Motor neuron (in vitro differentiated cells): ENCODE results near the gene RALA. TPM values are rescaled to one million over a fixed set of nuclear protein-coding genes. Genes with fewer than 3 reads are reported as not detected.
"Not testable (repeated sequence)": the region's sequence is repeated elsewhere in the genome, so short reads cannot be mapped to it uniquely, and the experiment has no call there.

Source experiments
- ATAC-seq, 8 experiments: fragments of 200-7000 bp; cut with Tn5 transposase; replicated peaks in 6 of 8; 2 replicates each; pipeline ENCODE4 v1.8.0; 2021; ENCODE audit warnings: mild to moderate bottlenecking in 8 of 8, moderate library complexity in 8 of 8
- H3K27ac ChIP-seq, 2 donors: fragments of 250-450 bp; sonication (Bioruptor Pico); 2 replicates each; pipeline ENCODE4 v1.9.0; 2021; ENCODE audit warnings: antibody characterized with exemption in 2 of 2, mild to moderate bottlenecking in 2 of 2, moderate library complexity in 1 of 2
- H3K4me1 ChIP-seq, 2 donors: fragments of 250-450 bp; sonication (Bioruptor Pico); replicated peaks in 1 of 2; 2 replicates each; pipeline ENCODE4 v1.6.1; 2021; ENCODE audit warnings: antibody characterized with exemption in 2 of 2, mild to moderate bottlenecking in 2 of 2, moderate library complexity in 1 of 2
- H3K4me3 ChIP-seq, 5 donors: fragments of 250-450 bp; sonication (Bioruptor Pico); 2 replicates each; pipeline ENCODE4 v1.9.0; 2021; ENCODE audit warnings: antibody characterized with exemption in 5 of 5, mild to moderate bottlenecking in 5 of 5, moderate library complexity in 4 of 5
- WGBS, 10 experiments: fragments of 450-650 bp; shearing (Covaris generic); methylation state at CpG; one replicate each; pipeline ENCODE4 v1.0.0; 2022; 5-methylcytosine and 5-hydroxymethylcytosine counted together
- in situ Hi-C, 9 experiments: fragments of 400-800 bp; cut with MboI; loops; one replicate each; pipeline ENCODE4 v1.15.0; 2021; ENCODE audit warnings: low sequenced_read_pairs in 9 of 9, low pct_unique_long_range_greater_than_20kb in 2 of 9; ENCODE audit not compliant: unreplicated experiment in 9 of 9
- total RNA-seq, 8 experiments: library from RNA; unstranded; fragments of 300-600 nt; gene quantifications; 2 replicates each; pipeline versions ENCODE4 v1.2.3 to v1.2.4, GENCODE V29; 2022

The RALA gene
- total RNA-seq, 8 experiments from 2014 or later, result 14.8 to 72.8 (median 30.4) TPM

DNA sequence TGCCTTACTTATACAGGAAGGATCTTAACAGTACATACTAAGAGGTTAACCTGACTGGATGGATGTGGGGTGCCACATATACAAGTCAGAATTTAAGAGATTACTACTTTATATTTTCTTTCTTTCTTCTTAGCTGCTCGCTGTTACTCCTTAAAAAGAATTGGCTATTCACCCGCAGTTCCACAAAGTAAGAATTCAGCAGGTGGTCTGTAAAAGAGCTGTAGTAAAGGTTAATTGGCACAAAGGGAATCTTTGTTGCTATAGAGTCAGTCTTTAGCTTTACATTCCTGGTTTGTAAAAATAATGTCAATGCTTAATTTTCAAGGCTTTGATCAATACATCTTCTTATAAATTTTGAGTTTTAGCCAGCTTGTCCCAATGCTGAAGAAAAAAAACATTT is 43.2 kb downstream of the RALA start:
- 14 to 100% (median 30%) methylated on average over 1 to 2 of the region's 2 CpGs; no CpG with 5 or more reads in 1 of the 10 experiments for WGBS, 10 experiments
- ATAC-seq, result no peak
- Histone ChIP-seq H3K27ac (no peak overlapping the region), H3K4me1 (peaks cover 10 to 16% of the 10 kb centered on the region in 2 donors), H3K4me3 (no peak overlapping the region)
- in situ Hi-C loops, result no loop called here

DNA sequence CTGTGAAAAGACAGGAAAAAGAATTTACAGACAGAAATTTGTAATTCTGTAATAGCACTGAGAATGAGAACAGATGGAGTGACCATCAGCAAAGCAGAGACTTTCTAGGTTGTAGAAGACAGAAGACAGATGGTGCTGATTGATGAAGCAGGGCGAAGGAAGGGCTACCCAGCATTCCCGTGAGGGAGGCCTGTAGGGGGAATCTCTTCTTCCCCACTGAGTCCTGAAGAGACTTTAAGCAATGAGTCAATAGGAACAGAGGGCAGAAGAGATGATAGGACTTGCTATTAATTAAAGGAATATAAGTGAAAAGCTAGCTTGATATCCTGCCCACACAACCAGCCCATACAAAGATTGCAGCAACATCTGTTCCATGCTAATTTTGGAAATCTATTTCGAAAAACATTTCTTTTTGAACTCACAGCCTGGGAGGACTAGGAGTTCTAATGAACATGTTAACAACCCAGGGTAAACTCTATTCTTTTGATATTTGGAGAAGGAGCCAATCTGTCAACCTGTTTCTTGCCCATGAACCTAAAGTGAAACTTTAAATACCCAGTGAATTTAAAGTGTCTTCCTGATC is 44.1 kb downstream of the RALA start:
- 0 to 71% (median 39%) methylated on average over 1 to 3 of the region's 3 CpGs; no CpG with 5 or more reads in 2 of the 10 experiments for WGBS, 10 experiments
- in situ Hi-C loops, result no loop called here
- Histone ChIP-seq H3K27ac (no peak overlapping the region), H3K4me3 (no peak overlapping the region), H3K4me1 (peaks cover 10 to 16% of the 10 kb centered on the region in 2 donors)
- ATAC-seq, result peak in 7 of 8 experiments; percentile 56 to 90 (median 67)

- not testable (repeated sequence) for H3K4me3 ChIP-seq
- peaks cover 10 to 16% of the 10 kb centered on the region in 2 donors for H3K4me1 ChIP-seq
- 80 to 100% (median 100%) methylated on average over 1 to 4 of the region's 4 CpGs; no CpG with 5 or more reads in 2 of the 10 experiments for WGBS, 10 experiments
These were observed 44.9 kb downstream of the RALA start for GRCh38 chr7:39668280-39668679.

DNA sequence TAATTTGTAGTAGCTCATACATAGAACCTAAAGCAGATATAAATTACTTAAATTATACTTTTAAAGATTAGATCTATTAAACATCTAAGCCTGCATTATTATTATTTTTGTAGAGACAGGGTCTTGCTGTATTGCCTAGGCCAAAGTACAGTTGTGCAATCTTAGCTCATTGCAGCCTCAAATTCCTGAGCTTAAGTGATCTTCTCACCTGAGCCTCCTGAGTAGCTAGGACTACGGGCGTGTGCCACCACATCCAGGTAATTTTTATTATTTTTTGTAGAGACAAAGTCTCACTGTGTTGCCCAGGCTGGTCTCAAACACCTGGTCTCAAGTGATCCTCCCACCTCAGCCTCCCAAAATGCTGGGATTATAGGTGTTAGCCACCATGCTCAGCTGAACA is 46.7 kb downstream of the RALA start:
- Histone ChIP-seq H3K4me3 (no peak overlapping the region), H3K4me1 (peaks cover 10 to 16% of the 10 kb centered on the region in 2 donors), H3K27ac (no peak overlapping the region)
- ATAC-seq, result no peak
- in situ Hi-C loops, result no loop called here
- 83 to 100% (median 100%) methylated on average over 1 to 2 of the region's 2 CpGs; no CpG with 5 or more reads in 2 of the 10 experiments for WGBS, 10 experiments

More at GRCh38 chr7:39668280-39668679, 44.9 kb downstream of the RALA start:
- H3K27ac ChIP-seq, in situ Hi-C loops: not testable (repeated sequence)
- ATAC-seq, result peak in 1 of 8 experiments; percentile 41

DNA sequence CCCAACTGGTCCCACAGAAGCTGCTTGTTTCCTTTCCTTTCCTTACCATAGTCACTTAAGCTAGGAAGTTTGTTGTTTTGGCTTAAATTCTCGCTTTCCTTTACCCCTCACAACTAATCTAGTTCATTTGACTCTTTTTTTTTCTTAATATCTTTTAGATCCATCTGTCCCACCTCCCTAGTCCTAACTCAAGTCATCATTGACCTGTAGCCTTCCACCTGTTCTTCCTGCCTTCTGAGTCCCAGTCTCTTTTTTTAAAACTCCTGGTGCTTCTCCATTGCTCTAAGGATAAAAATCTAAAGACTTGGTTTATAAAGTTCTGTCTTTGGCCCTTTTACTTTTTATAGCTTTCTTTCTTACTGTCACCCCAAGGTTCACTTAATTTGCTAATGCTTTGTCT is 47.6 kb downstream of the RALA start:
- 0 to 100% (median 0%) methylated on average over 1 of the region's 1 CpG; no CpG with 5 or more reads in 1 of the 10 experiments for WGBS, 10 experiments
- H3K4me1 ChIP-seq, result peaks cover 10 to 16% of the 10 kb centered on the region in 2 donors
- in situ Hi-C loops, result no loop called here
- H3K4me3 ChIP-seq, result no peak overlapping the region
- ATAC-seq, result no peak
- no peak overlapping the region for H3K27ac ChIP-seq

DNA sequence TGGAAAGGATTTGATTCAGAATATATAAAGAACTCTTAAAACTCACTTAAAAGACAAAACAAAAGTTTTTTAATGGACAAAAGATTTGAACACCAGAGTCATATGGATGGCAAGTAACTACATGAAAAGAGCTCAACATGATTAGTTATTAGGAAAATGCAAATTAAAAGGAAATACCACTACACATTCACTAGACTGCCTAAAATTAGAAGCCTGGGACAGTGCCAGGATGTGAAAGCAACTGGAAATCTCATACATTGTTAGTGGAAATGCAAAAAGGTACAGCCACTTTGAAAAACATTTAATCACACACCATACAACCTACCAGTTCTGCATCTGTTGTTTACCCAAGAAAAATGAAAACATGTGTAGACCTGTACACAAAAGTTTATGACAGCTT is 48.8 kb downstream of the RALA start:
- no peak overlapping the region for H3K4me3 ChIP-seq
- in situ Hi-C loops, result no loop called here
- H3K27ac ChIP-seq, result no peak overlapping the region
- ATAC-seq, result no peak
- H3K4me1 ChIP-seq, result peaks cover 6 to 7% of the 10 kb centered on the region in 2 donors

DNA sequence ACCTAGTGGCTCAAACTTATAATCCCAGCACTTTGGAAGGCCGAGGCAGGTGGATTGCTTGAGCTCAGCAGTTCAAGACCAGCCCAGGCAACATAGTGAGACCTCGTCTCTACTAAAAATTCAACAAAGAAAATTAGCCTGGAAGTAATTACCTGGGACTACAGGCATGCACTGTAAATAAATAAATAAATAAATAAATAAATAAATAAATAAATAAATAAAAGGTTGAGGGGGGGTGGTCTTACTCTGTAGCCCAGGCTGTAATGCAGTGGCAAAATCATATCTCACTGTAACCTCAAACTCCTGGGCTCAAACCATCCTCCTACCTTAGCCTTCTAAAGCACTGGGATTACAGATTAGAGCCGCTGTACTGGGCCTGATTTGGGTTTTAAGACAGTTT is 50.5 kb downstream of the RALA start:
- no peaks in the 10 kb centered on the region for H3K4me1 ChIP-seq
- no peak overlapping the region for H3K4me3 ChIP-seq
- no peak for ATAC-seq
- in situ Hi-C loops, result no loop called here
- WGBS, 10 experiments, result 92 to 100% (median 100%) methylated on average over 1 to 3 of the region's 3 CpGs
- no peak overlapping the region for H3K27ac ChIP-seq

DNA sequence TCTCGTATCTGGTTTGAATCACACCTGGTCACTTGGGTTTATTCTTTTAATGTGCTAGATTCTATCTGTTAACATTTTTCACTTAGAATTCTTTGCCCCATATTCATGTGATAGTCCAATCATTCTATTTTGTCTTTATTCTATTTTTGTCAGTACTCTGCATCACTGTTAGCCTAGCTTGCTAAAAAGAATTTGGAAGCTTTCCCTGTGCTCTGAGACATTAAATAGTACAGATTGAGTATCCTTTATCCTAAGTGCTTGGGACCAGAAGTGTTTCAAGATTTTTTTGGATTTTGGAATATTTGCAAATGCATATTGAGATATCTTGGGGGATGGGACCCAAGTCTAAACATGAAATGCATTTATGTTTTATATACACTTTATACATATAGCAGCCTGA is 51.0 kb downstream of the RALA start:
- WGBS, 10 experiments, result 94 to 100% (median 100%) methylated on average over 1 of the region's 1 CpG; no CpG with 5 or more reads in 4 of the 10 experiments
- in situ Hi-C loops, result no loop called here
- Histone ChIP-seq H3K27ac (no peak overlapping the region), H3K4me1 (no peaks in the 10 kb centered on the region), H3K4me3 (no peak overlapping the region)
- ATAC-seq, result peak in 1 of 8 experiments; percentile 34

GRCh38 chr7:39676346-39676745 is 53.0 kb downstream of the RALA start:
- in situ Hi-C loops, result no loop called here
- WGBS, 10 experiments, result 50 to 100% (median 100%) methylated on average over 1 to 2 of the region's 2 CpGs; no CpG with 5 or more reads in 1 of the 10 experiments
- ATAC-seq, result no peak
- H3K4me1 ChIP-seq, result no peaks in the 10 kb centered on the region
- H3K4me3 ChIP-seq, result no peak overlapping the region
- H3K27ac ChIP-seq, result no peak overlapping the region

- in situ Hi-C loops, result no loop called here
- Histone ChIP-seq H3K4me3 (no peak overlapping the region), H3K4me1 (peaks cover 0 to 4% of the 10 kb centered on the region in 2 donors), H3K27ac (no peak overlapping the region)
- WGBS, 10 experiments, result 61 to 97% (median 93%) methylated on average over 3 to 6 of the region's 6 CpGs; no CpG with 5 or more reads in 1 of the 10 experiments
- ATAC-seq, result no peak
These were observed 55.7 kb downstream of the RALA start for GRCh38 chr7:39678930-39679709.

- ATAC-seq, H3K4me1 ChIP-seq, H3K27ac ChIP-seq, in situ Hi-C loops, H3K4me3 ChIP-seq: not testable (repeated sequence)
- WGBS, 10 experiments, result 74 to 100% (median 95%) methylated on average over 2 to 4 of the region's 9 CpGs; no CpG with 5 or more reads in 4 of the 10 experiments
These were observed 56.5 kb downstream of the RALA start for GRCh38 chr7:39679874-39680273.

GRCh38 chr7:39681887-39682441 is 58.6 kb downstream of the RALA start:
- WGBS, 10 experiments, result 11 to 100% (median 69%) methylated on average over 1 to 3 of the region's 3 CpGs; no CpG with 5 or more reads in 2 of the 10 experiments

DNA sequence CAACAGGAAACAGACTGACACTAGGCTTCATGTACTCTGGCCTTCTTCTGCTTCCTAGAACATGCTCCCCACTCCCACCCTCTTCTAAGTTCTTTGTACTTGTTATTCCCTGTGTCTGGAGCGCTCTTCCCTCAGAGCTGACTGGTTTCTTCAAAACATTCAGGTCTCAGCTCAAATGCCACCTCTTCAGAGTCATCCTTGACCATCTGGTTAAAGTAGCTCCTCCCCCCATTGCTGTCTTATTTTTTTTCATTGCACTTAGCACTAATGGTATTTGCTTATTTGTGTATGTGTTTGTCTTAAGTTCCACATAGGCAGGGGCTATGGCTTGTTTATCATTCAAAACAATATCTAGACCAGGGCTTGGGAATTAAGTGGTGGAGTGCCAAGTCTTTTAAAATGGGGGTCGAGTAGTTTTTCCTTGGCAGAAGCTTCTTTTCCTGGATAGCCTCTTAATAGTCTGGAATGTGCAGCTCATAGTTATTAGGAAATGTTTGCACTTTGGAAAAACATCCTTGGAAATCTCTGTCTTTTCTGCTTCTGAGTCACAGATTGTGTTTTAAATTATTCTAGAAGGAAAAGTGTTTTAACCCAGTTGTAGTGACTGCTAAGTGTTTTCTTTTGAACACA is 60.0 kb downstream of the RALA start:
- peak in 3 of 8 experiments; percentile 31 to 54 (median 38) for ATAC-seq
- Histone ChIP-seq H3K4me1 (peaks cover 0 to 4% of the 10 kb centered on the region in 2 donors), H3K27ac (no peak overlapping the region), H3K4me3 (no peak overlapping the region)
- 0 to 100% (median 78%) methylated on average over 1 to 2 of the region's 2 CpGs; no CpG with 5 or more reads in 3 of the 10 experiments for WGBS, 10 experiments
- in situ Hi-C loops, result no loop called here

More at GRCh38 chr7:39681887-39682441, 58.6 kb downstream of the RALA start:
- Histone ChIP-seq H3K4me1 (peaks cover 0 to 4% of the 10 kb centered on the region in 2 donors), H3K27ac (no peak overlapping the region), H3K4me3 (no peak overlapping the region)
- no peak for ATAC-seq
- in situ Hi-C loops, result no loop called here
